ENCODE results near the gene CAST.
A peak's percentile ranks its signal among the peaks of the same experiment; 100 is the strongest.
"Not testable (repeated sequence)": the region's sequence is repeated elsewhere in the genome, so short reads cannot be mapped to it uniquely, and the experiment has no call there.

CAST gene

DNA sequence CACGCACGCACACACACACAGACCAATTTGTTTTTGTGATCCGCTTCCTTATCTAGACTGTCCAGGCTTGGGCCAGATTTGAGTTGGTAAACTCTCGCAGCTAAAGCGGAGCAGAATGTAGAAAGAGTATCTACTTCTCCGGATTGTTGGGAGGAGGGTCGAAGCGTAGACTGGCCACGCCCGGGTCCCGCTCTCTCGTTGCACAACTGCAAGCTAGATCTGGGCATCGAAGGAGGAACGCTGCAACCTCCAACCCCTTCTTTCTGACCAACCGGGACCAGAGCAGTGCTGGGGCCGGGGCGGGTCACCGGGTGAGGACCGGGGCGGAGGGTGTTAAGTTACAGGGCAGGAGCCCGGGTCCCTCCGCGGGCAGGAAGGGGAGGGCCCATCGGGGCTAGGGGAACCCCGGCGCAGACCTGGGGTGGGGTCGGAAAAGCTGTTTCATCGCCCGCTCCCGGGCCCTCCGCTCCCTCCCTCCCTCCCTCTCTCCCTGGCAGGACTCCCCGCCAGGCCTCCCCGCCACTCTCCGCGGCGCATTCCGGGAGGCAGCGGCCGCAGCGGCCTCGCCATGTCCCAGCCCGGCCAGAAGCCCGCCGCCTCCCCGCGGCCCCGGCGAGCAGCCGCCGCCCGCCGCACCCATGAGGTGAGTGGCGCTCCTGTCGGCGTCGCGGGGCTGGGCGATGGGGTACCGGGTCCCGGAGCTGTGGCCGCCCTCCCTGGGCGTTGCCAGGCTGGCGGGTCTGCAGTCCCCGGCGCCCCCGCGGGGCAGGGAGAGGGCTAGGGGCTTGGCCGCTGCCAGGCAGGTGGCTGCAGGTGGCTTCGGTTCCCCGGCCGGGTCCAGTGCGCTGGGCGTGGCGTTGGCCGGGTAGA lies at the start of gene CAST:
CAST (plus strand) TSS at position 522 of the 870 bp plus-strand sequence; CDS start at position 569, 47 bp downstream.
- DNase-seq (ENCODE audit: low read depth in 2 of 3, low spot score in 2 of 3) = peak; percentile 52 to 66 (median 63)

- DNase-seq (ENCODE audit: low read depth in 2 of 3, low spot score in 2 of 3) = peak in 1 of 3 experiments; percentile 21
These were observed 48.0 kb upstream of the CAST start for GRCh38 chr5:96614110-96614691.

GRCh38 chr5:96615223-96615622 lies 47.0 kb upstream of the CAST start:
- no peak for DNase-seq (ENCODE audit: low read depth in 2 of 3, low spot score in 2 of 3)

DNA sequence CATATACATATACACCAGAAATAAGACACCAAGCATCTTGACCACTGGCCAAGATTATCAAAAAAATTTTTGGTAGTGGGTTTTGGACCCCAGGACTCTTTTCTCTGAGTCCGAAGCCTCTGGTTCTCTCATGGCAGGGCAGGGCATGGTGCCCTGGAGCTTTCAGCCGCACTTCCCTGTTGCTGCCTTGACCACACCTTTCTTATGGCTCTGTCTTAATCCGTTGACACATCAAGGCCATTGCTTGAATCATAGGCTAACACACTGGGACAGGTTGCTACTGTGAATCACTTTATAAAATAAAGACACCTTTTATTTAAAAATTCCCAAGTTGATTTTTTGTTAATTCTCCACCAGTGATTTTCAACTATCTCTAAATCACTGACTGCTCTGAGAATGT lies 45.4 kb upstream of the CAST start:
- no peak for DNase-seq (ENCODE audit: low read depth in 2 of 3, low spot score in 2 of 3)

- DNase-seq (ENCODE audit: low read depth in 2 of 3, low spot score in 2 of 3) = not testable (repeated sequence)
These were observed 43.7 kb upstream of the CAST start for GRCh38 chr5:96618311-96619016.

DNA sequence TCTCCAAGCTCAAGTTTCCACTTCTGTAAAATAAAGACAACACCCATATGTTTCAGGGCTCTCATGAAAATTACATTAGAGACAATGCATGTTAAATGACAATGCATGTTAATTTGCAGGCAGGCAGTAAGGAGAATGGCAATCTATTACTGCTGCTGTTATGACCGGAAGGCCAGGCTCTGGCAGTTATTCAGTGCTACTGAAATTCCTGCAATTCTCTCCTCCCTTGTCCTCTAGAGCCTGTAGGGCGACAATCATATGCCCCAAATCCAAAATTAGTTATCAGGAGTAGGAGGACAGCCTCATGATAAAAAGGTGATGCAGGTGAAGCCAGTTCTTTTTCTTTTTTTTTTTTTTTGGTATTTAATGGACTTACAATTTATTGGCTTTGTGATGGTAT lies 42.2 kb upstream of the CAST start:
- no peak for DNase-seq (ENCODE audit: low read depth in 2 of 3, low spot score in 2 of 3)

GRCh38 chr5:96624596-96624995 lies 37.6 kb upstream of the CAST start:
- DNase-seq (ENCODE audit: low read depth in 2 of 3, low spot score in 2 of 3) = no peak

DNA sequence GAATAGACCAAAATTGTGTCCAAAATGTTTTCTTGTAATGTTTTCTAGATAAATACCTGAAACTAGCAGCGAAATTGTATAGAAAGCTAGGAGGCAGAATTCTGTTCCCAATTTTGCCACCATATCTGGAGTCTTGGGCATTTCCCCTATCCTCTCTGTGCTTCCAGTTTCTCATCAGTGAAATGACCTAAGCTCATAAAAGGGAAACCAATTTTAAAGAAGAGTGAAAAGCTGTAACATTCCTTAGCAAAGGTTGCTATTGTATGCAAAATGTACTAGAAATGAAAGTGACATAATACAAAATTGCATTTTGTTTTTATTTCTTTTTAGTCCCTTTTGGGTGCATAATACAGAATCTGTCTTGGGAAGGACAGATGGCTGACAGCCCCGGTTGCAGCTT lies 36.8 kb upstream of the CAST start:
- no peak for DNase-seq (ENCODE audit: low read depth in 2 of 3, low spot score in 2 of 3)

- DNase-seq (ENCODE audit: low read depth in 2 of 3, low spot score in 2 of 3) = no peak
These were observed 35.2 kb upstream of the CAST start for GRCh38 chr5:96626956-96627355.

DNA sequence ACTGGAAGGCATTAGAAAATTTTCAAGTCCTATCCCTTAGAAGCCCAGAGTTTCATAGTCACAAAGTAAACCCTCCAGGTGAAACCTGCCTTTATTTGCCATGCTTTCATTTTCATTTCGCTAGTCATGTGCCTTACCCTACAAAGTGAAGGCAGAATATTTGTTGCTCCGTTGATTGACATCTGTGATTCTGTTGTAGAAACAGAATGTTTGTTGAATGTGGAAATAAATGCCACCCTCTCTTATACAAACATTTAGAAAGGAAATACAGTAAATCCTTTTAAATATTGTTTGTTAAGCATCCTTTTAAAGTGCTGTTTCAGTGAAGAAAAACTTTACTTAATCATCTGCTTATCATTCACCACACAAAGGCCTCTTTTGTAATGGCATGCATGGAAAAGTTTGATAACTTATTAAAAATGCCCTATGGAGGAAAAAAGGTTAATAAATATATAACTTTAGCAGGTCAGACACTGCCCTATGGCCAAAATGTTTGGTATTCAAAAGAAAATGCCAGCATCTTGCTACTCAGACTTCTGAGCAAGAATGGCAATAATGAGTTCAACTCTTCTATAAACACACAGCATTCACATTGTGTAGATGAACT lies 34.3 kb upstream of the CAST start:
- no peak for DNase-seq (ENCODE audit: low read depth in 2 of 3, low spot score in 2 of 3)

DNA sequence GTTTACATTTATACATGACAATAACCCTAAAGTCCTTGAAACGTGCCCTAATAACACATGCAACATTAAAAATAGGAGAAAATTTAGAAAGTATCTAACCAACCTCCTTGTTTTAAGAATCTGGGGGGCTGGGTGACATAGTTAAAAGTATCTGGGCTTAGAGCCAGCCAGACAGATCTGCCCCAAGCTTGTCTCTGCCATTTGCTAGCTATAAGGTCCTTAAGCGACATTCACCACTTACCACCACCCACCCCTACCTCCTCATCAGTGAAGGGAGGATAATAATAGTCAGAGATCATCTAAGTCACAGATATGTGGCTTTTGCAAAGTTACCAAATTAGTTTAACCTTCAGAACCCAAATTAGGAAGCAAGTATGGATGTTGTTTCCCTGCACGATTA lies 33.8 kb upstream of the CAST start:
- no peak for DNase-seq (ENCODE audit: low read depth in 2 of 3, low spot score in 2 of 3)

GRCh38 chr5:96629774-96630173 lies 32.4 kb upstream of the CAST start:
- DNase-seq (ENCODE audit: low read depth in 2 of 3, low spot score in 2 of 3) = no peak

DNA sequence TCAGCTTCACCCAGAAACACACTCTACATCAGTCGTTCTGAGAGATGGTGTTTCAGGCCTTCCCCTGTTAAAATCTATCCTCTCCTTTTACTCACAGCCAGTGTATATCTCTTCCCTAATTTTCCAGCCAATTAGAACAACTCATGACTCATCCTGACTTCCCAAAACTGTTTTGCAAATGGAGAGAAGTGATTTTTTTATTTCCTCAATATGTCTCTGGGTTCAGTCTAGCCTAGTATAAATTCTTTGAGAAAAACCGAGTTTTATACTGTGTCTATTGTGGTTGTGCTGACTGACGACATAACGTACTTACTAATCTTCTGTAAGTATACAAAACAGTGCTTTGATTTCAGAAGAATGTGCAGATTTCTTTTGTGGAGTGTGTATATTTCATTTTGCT lies 28.4 kb upstream of the CAST start:
- DNase-seq (ENCODE audit: low read depth in 2 of 3, low spot score in 2 of 3) = no peak

GRCh38 chr5:96634881-96635280 lies 27.3 kb upstream of the CAST start:
- no peak for DNase-seq (ENCODE audit: low read depth in 2 of 3, low spot score in 2 of 3)

DNA sequence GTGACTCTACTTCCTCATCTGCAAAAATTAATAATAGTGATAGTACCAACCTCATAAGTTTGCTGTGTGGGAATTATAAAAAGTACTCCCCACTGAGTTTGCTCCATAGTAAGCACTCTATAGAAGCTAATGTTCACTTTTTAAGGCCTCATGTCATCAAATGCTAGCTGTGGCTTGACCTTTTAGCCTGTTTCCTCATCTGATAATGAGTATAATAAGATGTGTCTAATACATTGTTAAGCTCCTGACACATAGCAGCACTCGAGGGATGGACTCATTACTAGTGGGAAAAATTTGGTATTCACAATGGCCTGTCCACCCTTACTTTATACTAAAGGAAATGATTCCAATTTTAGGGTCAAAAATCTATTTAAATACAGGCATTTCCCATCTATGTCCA lies 26.1 kb upstream of the CAST start:
- DNase-seq (ENCODE audit: low read depth in 2 of 3, low spot score in 2 of 3) = no peak

- DNase-seq (ENCODE audit: low read depth in 2 of 3, low spot score in 2 of 3) = no peak
These were observed 25.6 kb upstream of the CAST start for GRCh38 chr5:96636594-96636993.

GRCh38 chr5:96637196-96637595 lies 25.0 kb upstream of the CAST start:
- no peak for DNase-seq (ENCODE audit: low read depth in 2 of 3, low spot score in 2 of 3)

DNA sequence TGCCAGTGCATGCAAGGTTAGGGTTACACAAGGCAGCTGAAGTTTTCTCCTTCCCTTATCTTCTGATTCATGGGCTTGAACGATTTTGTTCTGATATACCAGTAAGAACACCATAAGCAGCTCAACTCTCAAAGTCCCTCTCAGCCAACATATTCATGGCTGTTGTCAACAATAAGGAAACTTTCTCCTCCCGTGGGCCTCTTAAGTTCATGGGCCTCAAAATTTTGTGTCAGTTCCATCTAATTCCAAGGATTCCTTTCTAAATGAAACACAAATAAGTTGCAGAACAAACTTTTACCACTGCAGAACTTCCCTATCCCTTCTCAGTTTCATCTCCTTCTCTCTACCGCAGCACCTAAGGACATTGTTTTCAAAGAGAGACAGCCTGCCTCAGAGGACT lies 23.6 kb upstream of the CAST start:
- no peak for DNase-seq (ENCODE audit: low read depth in 2 of 3, low spot score in 2 of 3)

GRCh38 chr5:96640696-96641095 lies 21.5 kb upstream of the CAST start:
- DNase-seq (ENCODE audit: low read depth in 2 of 3, low spot score in 2 of 3) = no peak

GRCh38 chr5:96641368-96642280 lies 20.6 kb upstream of the CAST start:
- no peak for DNase-seq (ENCODE audit: low read depth in 2 of 3, low spot score in 2 of 3)

GRCh38 chr5:96642281-96642640 lies 19.9 kb upstream of the CAST start:
- DNase-seq (ENCODE audit: low read depth in 2 of 3, low spot score in 2 of 3) = no peak

Measured in activated CD8-positive, alpha-beta memory T cell treated with anti-CD3 and anti-CD28 coated beads for 48 hours (primary cell).